GM19372 (cell line): ENCODE data around the gene ZBTB7C.

Experiments used
- ATAC-seq: cut with Tn5 transposase; IDR thresholded peaks from one replicate; pipeline ENCODE4 v1.9.1; 2021; ENCODE audit warnings: mild to moderate bottlenecking, low read depth, moderate library complexity; ENCODE audit not compliant: unreplicated experiment

ZBTB7C gene

GRCh38 chr18:48132797-48133655 lies 276.2 kb downstream of the ZBTB7C start:
- ATAC-seq = no peak

GRCh38 chr18:48131042-48131441 lies 278.1 kb downstream of the ZBTB7C start:
- ATAC-seq = no peak

- no peak for ATAC-seq
Measured at GRCh38 chr18:48129621-48130082, 279.5 kb downstream of the ZBTB7C start.

DNA sequence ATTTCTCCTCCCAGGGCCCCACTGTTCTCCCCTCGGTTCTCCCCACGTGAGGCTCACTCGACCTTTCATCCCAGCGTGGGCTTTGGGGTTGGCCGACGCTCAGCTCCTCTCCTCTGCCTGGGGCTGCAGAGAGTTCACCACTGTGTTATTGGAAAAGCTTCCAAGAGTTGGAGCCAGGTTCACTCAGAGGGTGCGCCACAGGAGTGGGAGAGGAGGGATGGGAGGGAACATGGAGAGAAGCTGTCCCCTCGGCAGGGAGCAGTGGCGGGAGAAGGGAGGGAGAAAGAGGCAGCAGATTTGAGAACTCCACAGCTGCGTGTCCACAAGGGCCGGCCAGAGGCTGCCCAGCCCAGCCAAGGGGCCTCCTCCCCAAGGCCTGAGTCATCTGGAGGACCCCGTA lies 281.6 kb downstream of the ZBTB7C start:
- no peak for ATAC-seq

GRCh38 chr18:48126240-48126639 lies 282.9 kb downstream of the ZBTB7C start:
- no peak for ATAC-seq

GRCh38 chr18:48125724-48126123 lies 283.5 kb downstream of the ZBTB7C start:
- no peak for ATAC-seq

- no peak for ATAC-seq
Measured at GRCh38 chr18:48124857-48125626, 284.1 kb downstream of the ZBTB7C start.

- ATAC-seq = no peak
Measured at GRCh38 chr18:48123941-48124340, 285.2 kb downstream of the ZBTB7C start.

DNA sequence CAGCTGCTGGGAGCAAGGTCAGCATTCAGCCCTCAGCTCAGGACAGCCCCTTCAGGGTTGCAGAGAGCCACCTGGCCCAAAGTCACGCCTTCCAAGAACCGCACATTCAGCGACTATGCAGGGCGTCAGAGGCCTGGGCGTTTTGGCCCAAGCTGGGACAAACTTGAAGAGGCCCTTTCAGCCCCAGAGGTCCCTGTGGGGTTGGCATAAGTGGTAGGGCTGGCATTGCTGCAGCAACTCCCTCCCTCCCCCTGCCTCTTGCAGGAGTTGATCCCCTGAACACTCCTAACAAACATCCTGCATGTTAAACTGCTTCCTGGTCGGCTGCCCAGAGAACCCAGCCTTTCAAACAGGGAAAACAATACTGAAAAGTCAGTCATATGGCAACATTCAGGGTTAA lies 285.9 kb downstream of the ZBTB7C start:
- no peak for ATAC-seq

DNA sequence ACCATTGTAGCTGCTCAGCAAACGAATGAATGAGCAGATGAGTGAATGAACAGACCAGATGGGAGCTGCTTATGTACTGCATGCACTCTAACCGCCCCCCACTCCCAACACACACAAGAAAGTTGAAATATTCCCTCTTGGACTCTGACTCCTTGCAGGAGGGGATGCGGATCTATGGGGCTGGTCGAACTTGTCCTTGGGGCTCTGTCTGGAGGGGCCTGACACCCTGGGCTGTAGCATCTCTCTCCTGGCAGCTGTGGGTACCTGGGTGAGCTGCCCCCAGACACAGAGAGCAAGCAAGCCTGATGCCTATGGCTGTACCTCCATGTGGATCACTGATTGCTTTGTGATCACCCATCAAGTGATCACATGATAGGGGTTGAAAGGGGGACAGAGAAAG lies 286.4 kb downstream of the ZBTB7C start:
- no peak for ATAC-seq

- ATAC-seq = no peak
Measured at GRCh38 chr18:48122376-48122775, 286.8 kb downstream of the ZBTB7C start.

DNA sequence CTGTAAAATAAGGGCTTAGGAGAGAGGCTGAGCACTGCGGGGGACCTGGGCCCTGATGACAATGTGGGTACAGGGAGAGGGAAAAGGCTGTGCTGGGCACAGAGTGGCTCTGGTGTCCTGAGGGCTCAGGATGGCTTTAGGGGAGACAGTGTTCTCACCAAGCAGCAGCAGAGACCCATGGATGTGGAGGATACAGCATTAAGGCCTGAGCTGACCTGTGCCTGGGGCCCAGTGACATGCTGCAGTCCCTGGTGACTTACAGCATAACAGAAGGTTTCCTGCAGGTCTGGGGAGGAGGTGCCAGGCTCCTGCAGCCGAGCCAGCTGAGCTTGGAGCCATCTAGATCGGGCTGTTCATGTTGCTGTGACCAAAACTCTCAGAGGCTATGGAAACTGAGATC lies 287.4 kb downstream of the ZBTB7C start:
- ATAC-seq = no peak

GRCh38 chr18:48119204-48119603 lies 290.0 kb downstream of the ZBTB7C start:
- no peak for ATAC-seq

GRCh38 chr18:48116873-48117630 lies 292.1 kb downstream of the ZBTB7C start:
- ATAC-seq = no peak

DNA sequence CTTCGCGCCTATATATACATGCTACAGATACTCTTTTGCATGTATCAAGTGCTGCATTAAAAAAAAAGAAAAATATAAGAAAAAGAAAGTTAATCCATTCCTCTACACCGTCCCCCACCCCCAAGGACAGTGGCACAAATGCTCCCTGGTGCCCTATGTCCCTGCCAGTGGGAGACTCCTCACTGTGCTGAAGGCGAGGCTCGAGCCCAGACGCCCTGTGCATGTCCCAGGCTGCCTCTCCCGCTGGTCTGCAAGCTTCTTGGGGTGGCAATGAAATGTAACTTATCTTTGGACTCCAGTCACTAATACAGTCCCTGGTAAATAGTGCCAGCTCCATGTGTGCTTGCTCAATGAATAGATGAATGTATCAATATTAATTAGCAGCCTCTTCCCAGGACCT lies 293.2 kb downstream of the ZBTB7C start:
- ATAC-seq = no peak

- no peak for ATAC-seq
Measured at GRCh38 chr18:48113691-48114090, 295.5 kb downstream of the ZBTB7C start.

GRCh38 chr18:48111587-48111986 lies 297.6 kb downstream of the ZBTB7C start:
- no peak for ATAC-seq

GRCh38 chr18:48110797-48111196 lies 298.4 kb downstream of the ZBTB7C start:
- no peak for ATAC-seq

- no peak for ATAC-seq
Measured at GRCh38 chr18:48109961-48110493, 299.2 kb downstream of the ZBTB7C start.

GRCh38 chr18:48108136-48108535 lies 301.0 kb downstream of the ZBTB7C start:
- no peak for ATAC-seq
